SU-DHL-6 (cell line): ENCODE results near the gene KCNA3.

Experiments
- CTCF ChIP-seq: fragments of 200-600 bp; sonication (generic); IDR thresholded peaks from one replicate; pipeline ENCODE4 v1.5.1; 2017; ENCODE audit warnings: antibody characterized with exemption, mild to moderate bottlenecking, low read length, moderate library complexity; ENCODE audit not compliant: insufficient read depth, poor library complexity, severe bottlenecking
- EZH2phosphoT487 ChIP-seq: fragments of 200-600 bp; sonication (generic), shearing (Covaris generic); conservative IDR thresholded peaks from 2 replicates; pipeline ENCODE4 v1.6.1; 2018; ENCODE audit warnings: mild to moderate bottlenecking, antibody characterized with exemption, low read length, moderate library complexity, mixed read lengths

DNA sequence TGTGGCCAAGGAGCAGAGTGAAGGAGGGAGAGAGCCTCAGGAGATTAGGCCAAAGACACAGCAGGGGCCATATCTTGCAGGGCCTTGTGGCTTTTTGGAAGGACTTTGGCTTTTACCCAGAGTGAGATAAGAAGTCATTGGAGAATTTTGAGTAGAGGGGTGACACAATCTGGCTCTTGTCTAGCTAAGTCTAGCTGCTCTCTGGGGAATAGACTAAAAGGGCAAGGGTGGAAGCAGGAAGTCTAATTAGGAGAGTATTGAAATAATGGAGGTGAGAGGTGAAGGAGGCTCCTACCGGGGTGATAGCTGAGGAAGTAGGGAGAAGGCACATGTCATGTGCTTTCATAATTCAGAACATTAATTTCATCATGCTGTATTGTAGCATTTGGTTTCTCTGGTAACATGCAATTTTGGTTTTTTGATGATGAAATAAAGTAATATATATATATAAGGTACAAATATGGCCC is 34.3 kb upstream of the KCNA3 start:
- TF ChIP-seq CTCF = no peak
- TF ChIP-seq EZH2phosphoT487 = no peak
